22Rv1 (cell line): ENCODE measurements around the gene KIF1A.

Experiments
- CTCF ChIP-seq: fragments of 450-650 bp; IDR thresholded peaks from 2 replicates; pipeline ENCODE4 v1.5.1; 2017; ENCODE audit warnings: mild to moderate bottlenecking
- ZFX ChIP-seq: fragments of 450-650 bp; IDR thresholded peaks from 2 replicates; pipeline ENCODE4 v1.6.1; 2017; ENCODE audit warnings: antibody characterized with exemption, borderline replicate concordance

DNA sequence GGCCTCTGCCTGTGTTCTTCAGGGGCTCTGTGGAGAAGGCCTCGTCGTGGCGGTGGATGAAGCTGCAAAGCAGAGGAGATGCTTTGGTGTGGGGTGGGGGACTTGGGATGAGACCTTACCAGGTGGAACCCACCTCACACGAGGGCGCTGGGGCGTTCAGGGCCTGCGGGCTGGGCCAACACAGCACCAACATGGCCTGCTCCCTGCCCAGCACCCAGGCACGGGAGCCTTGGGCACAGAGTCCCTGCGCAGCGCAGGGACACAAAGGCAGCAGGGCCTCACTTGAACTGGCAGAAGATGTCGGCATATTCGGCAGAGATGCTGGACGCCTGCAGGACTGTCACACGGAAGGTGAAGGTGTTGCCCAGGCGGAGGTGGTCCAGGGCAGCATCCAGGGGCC, 74.6 kb downstream of the KIF1A start:
- no peak for TF ChIP-seq CTCF
- TF ChIP-seq ZFX, result no peak
